ENCODE results near the gene IFT25. TPM values are rescaled to one million over a fixed set of nuclear protein-coding genes. Genes with fewer than 3 reads are reported as not detected.

Gene IFT25
- polyA plus RNA-seq, 1 donor from 2014 or later: 106 TPM

DNA sequence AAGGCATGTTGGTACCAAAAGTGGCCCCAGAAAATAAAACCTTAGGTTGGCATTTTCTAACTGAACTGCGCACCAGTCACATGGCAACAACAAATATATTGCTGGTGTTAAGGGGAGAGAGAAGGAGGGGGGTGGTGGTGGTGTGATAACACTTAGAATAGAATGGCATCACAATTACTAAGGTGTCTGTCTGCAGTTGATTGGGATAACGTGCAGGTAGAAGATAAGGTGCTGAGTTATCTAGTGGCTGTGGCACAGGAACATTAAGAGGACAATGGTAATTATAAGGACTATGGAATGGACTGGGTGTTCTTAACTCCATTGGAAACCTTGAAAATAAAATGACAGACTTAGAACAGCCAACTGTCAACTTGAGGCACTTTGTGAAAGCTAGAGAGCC, 54.5 kb downstream of the IFT25 start:
- H3K9me3 ChIP-seq (ENCODE audit: low read length): no peaks in the 10 kb centered on the region
- TF ChIP-seq EZH2 (IDR thresholded peaks at IDR 0.05; ENCODE audit: borderline replicate concordance, insufficient read depth, low read length, poor library complexity, severe bottlenecking) (no peak), CTCF (IDR thresholded peaks at IDR 0.05; ENCODE audit: poor library complexity, severe bottlenecking) (no peak), EP300 (conservative IDR thresholded peaks at IDR 0.05; ENCODE audit: poor library complexity, severe bottlenecking) (no peak), TAF1 (IDR thresholded peaks at IDR 0.05; ENCODE audit: low read depth) (no peak), MXI1 (conservative IDR thresholded peaks at IDR 0.05; ENCODE audit: poor library complexity, severe bottlenecking) (no peak), POLR2AphosphoS5 (IDR thresholded peaks at IDR 0.05) (no peak), SMC3 (conservative IDR thresholded peaks at IDR 0.05; ENCODE audit: poor library complexity) (no peak), RAD21 (conservative IDR thresholded peaks at IDR 0.05) (no peak)
- TF ChIP-seq, protein P1, sequence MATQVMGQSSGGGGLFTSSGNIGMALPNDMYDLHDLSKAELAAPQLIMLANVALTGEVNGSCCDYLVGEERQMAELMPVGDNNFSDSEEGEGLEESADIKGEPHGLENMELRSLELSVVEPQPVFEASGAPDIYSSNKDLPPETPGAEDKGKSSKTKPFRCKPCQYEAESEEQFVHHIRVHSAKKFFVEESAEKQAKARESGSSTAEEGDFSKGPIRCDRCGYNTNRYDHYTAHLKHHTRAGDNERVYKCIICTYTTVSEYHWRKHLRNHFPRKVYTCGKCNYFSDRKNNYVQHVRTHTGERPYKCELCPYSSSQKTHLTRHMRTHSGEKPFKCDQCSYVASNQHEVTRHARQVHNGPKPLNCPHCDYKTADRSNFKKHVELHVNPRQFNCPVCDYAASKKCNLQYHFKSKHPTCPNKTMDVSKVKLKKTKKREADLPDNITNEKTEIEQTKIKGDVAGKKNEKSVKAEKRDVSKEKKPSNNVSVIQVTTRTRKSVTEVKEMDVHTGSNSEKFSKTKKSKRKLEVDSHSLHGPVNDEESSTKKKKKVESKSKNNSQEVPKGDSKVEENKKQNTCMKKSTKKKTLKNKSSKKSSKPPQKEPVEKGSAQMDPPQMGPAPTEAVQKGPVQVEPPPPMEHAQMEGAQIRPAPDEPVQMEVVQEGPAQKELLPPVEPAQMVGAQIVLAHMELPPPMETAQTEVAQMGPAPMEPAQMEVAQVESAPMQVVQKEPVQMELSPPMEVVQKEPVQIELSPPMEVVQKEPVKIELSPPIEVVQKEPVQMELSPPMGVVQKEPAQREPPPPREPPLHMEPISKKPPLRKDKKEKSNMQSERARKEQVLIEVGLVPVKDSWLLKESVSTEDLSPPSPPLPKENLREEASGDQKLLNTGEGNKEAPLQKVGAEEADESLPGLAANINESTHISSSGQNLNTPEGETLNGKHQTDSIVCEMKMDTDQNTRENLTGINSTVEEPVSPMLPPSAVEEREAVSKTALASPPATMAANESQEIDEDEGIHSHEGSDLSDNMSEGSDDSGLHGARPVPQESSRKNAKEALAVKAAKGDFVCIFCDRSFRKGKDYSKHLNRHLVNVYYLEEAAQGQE (IDR thresholded peaks at IDR 0.05; ENCODE audit: borderline replicate concordance): no peak

GRCh38 chr1:53890522-53890941, 55.0 kb downstream of the IFT25 start:
- TF ChIP-seq CTCF (IDR thresholded peaks at IDR 0.05; ENCODE audit: poor library complexity, severe bottlenecking): no peak
- no peak for TF ChIP-seq TAF1 (IDR thresholded peaks at IDR 0.05; ENCODE audit: low read depth)
- no peak for TF ChIP-seq EP300 (conservative IDR thresholded peaks at IDR 0.05; ENCODE audit: poor library complexity, severe bottlenecking)
- no peak for TF ChIP-seq POLR2AphosphoS5 (IDR thresholded peaks at IDR 0.05)
- TF ChIP-seq MXI1 (conservative IDR thresholded peaks at IDR 0.05; ENCODE audit: poor library complexity, severe bottlenecking): no peak
- TF ChIP-seq SMC3 (conservative IDR thresholded peaks at IDR 0.05; ENCODE audit: poor library complexity): no peak
- TF ChIP-seq, protein P1 (IDR thresholded peaks at IDR 0.05; ENCODE audit: borderline replicate concordance): no peak
- TF ChIP-seq RAD21 (conservative IDR thresholded peaks at IDR 0.05): no peak
- no peak for TF ChIP-seq EZH2 (IDR thresholded peaks at IDR 0.05; ENCODE audit: borderline replicate concordance, insufficient read depth, low read length, poor library complexity, severe bottlenecking)
- H3K79me2 ChIP-seq (replicated peaks; ENCODE audit: insufficient read depth, low read length): no peaks in the 10 kb centered on the region
- H3K36me3 ChIP-seq (ENCODE audit: insufficient read depth, low read length): no peaks in the 10 kb centered on the region
- no peaks in the 10 kb centered on the region for H3F3A ChIP-seq (ENCODE audit: insufficient read depth, low read length, poor library complexity, severe bottlenecking)
- H3K9ac ChIP-seq (ENCODE audit: low read length): no peak overlapping the region
- no peaks in the 10 kb centered on the region for H3K9me3 ChIP-seq (ENCODE audit: low read length)
- peak overlapping the region; percentile 100 for H3K4me3 ChIP-seq (ENCODE audit: low read length)
- H2AFZ ChIP-seq (ENCODE audit: low read depth, low read length): peak overlapping the region; percentile 56
- no peaks in the 10 kb centered on the region for H3K27me3 ChIP-seq (ENCODE audit: insufficient read depth, low read depth, low read length)
- no peaks in the 10 kb centered on the region for H4K20me1 ChIP-seq (ENCODE audit: insufficient read depth)
- H3K27ac ChIP-seq (ENCODE audit: low read length): peak overlapping the region; percentile 4
- H3K9me2 ChIP-seq (ENCODE audit: insufficient read depth, low read length): no peaks in the 10 kb centered on the region
- H3K4me2 ChIP-seq (ENCODE audit: low read length): peak overlapping the region; percentile 74

More for the DNA sequence above, 54.5 kb downstream of the IFT25 start:
- Histone ChIP-seq H3K36me3 (ENCODE audit: insufficient read depth, low read length) (no peaks in the 10 kb centered on the region), H3K27ac (ENCODE audit: low read length) (no peak overlapping the region), H2AFZ (ENCODE audit: low read depth, low read length) (no peak overlapping the region), H3F3A (ENCODE audit: insufficient read depth, low read length, poor library complexity, severe bottlenecking) (no peaks in the 10 kb centered on the region), H3K4me2 (ENCODE audit: low read length) (no peak overlapping the region), H3K79me2 (replicated peaks; ENCODE audit: insufficient read depth, low read length) (no peaks in the 10 kb centered on the region), H3K9me2 (ENCODE audit: insufficient read depth, low read length) (no peaks in the 10 kb centered on the region), H3K4me3 (ENCODE audit: low read length) (no peak overlapping the region), H4K20me1 (ENCODE audit: insufficient read depth) (no peaks in the 10 kb centered on the region), H3K9ac (ENCODE audit: low read length) (no peak overlapping the region), H3K27me3 (ENCODE audit: insufficient read depth, low read depth, low read length) (no peaks in the 10 kb centered on the region)

Data from neural cell (in vitro differentiated cells).